Activated T-helper 17 cell treated with anti-CD3 and anti-CD28 coated beads, Interleukin-2, amount 50 U/mL, for 72 hours (primary cell): ENCODE measurements around the gene SLFNL1. TPM values are rescaled to one million over a fixed set of nuclear protein-coding genes. Genes with fewer than 3 reads are reported as not detected.
A peak's percentile ranks its signal among the peaks of the same experiment; 100 is the strongest.

Source experiments
- ATAC-seq: fragments of 150-1000 bp; cut with Tn5 transposase; replicated peaks from 2 replicates; pipeline ENCODE4 v1.10.0; 2021; ENCODE audit warnings: mild to moderate bottlenecking, moderate library complexity
- H3K27ac Mint-ChIP-seq: one replicate; pipeline ENCODE4 v1.8.0; 2022; ENCODE audit warnings: mixed read lengths
- H3K27me3 Mint-ChIP-seq: one replicate; pipeline ENCODE4 v1.8.0; 2022; ENCODE audit warnings: mixed read lengths
- H3K36me3 Mint-ChIP-seq: one replicate; pipeline ENCODE4 v1.8.0; 2022; ENCODE audit warnings: low read depth, mild to moderate bottlenecking, mixed read lengths
- H3K4me1 Mint-ChIP-seq: one replicate; pipeline ENCODE4 v1.8.0; 2022; ENCODE audit warnings: mixed read lengths
- H3K4me3 Mint-ChIP-seq: one replicate; pipeline ENCODE4 v1.8.0; 2022; ENCODE audit warnings: mild to moderate bottlenecking, mixed read lengths
- H3K9me3 Mint-ChIP-seq: one replicate; pipeline ENCODE4 v1.8.0; 2022; ENCODE audit warnings: mixed read lengths
- total RNA-seq, 2 donors: library from RNA; stranded (reverse); gene quantifications; one replicate each; pipeline ENCODE4 v1.2.3, GENCODE V29; 2022

Gene SLFNL1
- total RNA-seq, 2 donors from 2014 or later: 0.13 to 0.32 TPM

GRCh38 chr1:41028034-41028642, 6.6 kb upstream of the SLFNL1 start:
- Mint-ChIP-seq H3K4me1 (peaks cover 4% of the 10 kb centered on the region), H3K36me3 (peaks cover 43% of the 10 kb centered on the region), H3K27me3 (no peaks in the 10 kb centered on the region), H3K27ac (no peak overlapping the region), H3K4me3 (no peak overlapping the region), H3K9me3 (no peaks in the 10 kb centered on the region)
- no peak for ATAC-seq

GRCh38 chr1:41025979-41026819, 4.7 kb upstream of the SLFNL1 start:
- Mint-ChIP-seq H3K36me3 (peaks cover 39% of the 10 kb centered on the region), H3K27ac (peak overlapping the region; percentile 81), H3K27me3 (no peaks in the 10 kb centered on the region), H3K4me3 (no peak overlapping the region), H3K4me1 (peaks cover 4% of the 10 kb centered on the region), H3K9me3 (no peaks in the 10 kb centered on the region)
- no peak for ATAC-seq

DNA sequence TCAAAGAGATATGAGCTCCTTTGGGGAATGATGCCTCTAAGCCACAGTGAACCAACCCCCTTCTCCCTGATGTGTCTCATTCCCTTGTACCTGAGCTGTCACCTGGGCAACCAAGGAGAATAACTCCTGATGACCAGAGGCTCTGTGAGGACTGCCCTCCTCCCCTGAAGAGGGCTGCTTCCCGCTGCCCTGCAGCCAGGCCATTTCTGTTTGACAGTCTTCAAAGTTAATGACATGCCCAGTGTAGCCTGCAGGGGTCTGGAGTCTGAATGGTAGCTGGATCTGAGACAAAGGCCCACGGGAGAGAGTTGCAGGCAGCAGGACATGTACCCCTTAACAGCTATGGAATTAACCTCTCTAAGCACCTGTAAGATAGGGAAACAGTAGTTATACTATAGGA, 3.4 kb upstream of the SLFNL1 start:
- no peak overlapping the region for H3K27ac Mint-ChIP-seq
- H3K4me3 Mint-ChIP-seq: no peak overlapping the region
- peaks cover 27% of the 10 kb centered on the region for H3K36me3 Mint-ChIP-seq
- no peaks in the 10 kb centered on the region for H3K9me3 Mint-ChIP-seq
- peaks cover 4% of the 10 kb centered on the region for H3K4me1 Mint-ChIP-seq
- no peak for ATAC-seq
- no peaks in the 10 kb centered on the region for H3K27me3 Mint-ChIP-seq

- Mint-ChIP-seq H3K9me3 (no peaks in the 10 kb centered on the region), H3K27ac (peak overlapping the region; percentile 63), H3K4me1 (peaks cover 4% of the 10 kb centered on the region), H3K4me3 (no peak overlapping the region), H3K36me3 (peaks cover 30% of the 10 kb centered on the region), H3K27me3 (no peaks in the 10 kb centered on the region)
- ATAC-seq: no peak
These were observed 1.9 kb upstream of the SLFNL1 start for GRCh38 chr1:41023279-41023990.

DNA sequence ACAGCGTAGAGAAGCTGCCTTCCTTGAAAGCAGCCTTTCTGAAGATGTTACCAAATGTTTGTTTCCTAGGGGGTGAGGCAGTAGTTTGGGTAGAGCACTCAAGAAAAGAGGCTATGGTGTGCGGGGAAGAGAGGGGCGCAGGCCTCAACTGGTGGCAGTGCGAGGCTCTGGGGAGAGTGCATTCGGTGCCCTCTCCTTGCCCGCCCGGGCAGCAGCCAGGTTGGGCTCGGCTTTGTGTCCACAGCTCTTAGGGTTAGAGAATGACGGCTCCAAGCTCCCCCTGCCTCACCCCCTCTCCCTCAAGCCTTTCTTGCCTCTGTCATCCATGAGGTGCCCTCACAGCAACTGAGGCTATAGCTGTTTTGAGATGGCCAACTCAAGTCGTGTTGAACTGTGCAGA, 899 bp upstream of the SLFNL1 start:
- Mint-ChIP-seq H3K4me3 (no peak overlapping the region), H3K36me3 (peaks cover 26% of the 10 kb centered on the region), H3K9me3 (no peaks in the 10 kb centered on the region), H3K27me3 (no peaks in the 10 kb centered on the region), H3K27ac (no peak overlapping the region), H3K4me1 (peaks cover 4% of the 10 kb centered on the region)
- ATAC-seq: no peak

DNA sequence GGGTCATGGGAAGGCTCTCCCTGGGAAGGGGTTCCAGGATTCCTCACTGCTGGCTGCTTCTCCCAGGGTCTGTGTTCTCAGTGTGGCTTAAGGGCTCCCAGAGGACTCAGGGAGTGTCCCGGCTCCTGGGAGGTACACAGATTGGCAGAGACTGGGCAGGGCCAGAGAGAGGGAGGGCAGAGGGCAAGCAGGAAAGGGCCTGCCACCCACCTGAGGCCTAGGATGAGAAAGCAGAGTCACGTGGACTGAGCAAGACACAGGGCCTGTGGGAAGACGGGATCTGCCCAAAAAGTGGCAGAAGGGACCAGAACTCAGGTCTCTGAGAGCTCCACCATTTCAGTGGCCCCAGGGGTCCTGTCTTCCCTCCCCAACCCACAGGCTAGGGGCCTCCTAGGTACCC, 871 bp downstream of the SLFNL1 start:
- Mint-ChIP-seq H3K27ac (no peak overlapping the region), H3K4me3 (no peak overlapping the region), H3K27me3 (no peaks in the 10 kb centered on the region), H3K9me3 (no peaks in the 10 kb centered on the region), H3K36me3 (peaks cover 32% of the 10 kb centered on the region), H3K4me1 (no peaks in the 10 kb centered on the region)
- no peak for ATAC-seq

GRCh38 chr1:41020109-41020576, 1.4 kb downstream of the SLFNL1 start:
- H3K4me1 Mint-ChIP-seq: no peaks in the 10 kb centered on the region

GRCh38 chr1:41019353-41019745, 2.2 kb downstream of the SLFNL1 start:
- H3K9me3 Mint-ChIP-seq: no peaks in the 10 kb centered on the region

More at GRCh38 chr1:41020109-41020576, 1.4 kb downstream of the SLFNL1 start:
- ATAC-seq: no peak
- Mint-ChIP-seq H3K4me3 (no peak overlapping the region), H3K9me3 (no peaks in the 10 kb centered on the region), H3K27me3 (no peaks in the 10 kb centered on the region), H3K27ac (no peak overlapping the region), H3K36me3 (peaks cover 33% of the 10 kb centered on the region)

DNA sequence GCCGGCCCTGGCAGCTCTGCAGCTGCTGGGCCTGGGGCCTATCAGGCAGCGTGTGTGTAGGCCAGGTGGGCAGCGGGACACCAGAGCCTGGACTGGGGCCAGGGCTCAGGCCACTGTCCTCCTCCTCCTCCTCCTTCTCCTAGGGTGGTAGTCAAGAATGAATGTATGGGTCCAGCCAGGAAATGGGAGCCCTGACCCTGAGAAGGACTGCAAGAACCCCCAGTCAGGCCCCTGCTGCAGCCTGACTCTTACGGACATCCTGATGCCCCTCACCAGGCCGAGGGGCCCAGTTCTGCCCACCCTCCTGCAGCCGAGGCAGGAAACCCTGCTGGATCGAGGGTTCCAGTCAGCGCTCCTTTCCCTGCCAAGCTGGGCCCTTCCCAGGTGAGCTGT, 3.5 kb downstream of the SLFNL1 start:
- ATAC-seq: no peak
- H3K4me1 Mint-ChIP-seq: no peaks in the 10 kb centered on the region

More at GRCh38 chr1:41019353-41019745, 2.2 kb downstream of the SLFNL1 start:
- H3K4me3 Mint-ChIP-seq: no peak overlapping the region
- peaks cover 41% of the 10 kb centered on the region for H3K36me3 Mint-ChIP-seq
- peak overlapping the region; percentile 58 for H3K27ac Mint-ChIP-seq
- H3K4me1 Mint-ChIP-seq: no peaks in the 10 kb centered on the region
- H3K27me3 Mint-ChIP-seq: no peaks in the 10 kb centered on the region
- ATAC-seq: no peak

DNA sequence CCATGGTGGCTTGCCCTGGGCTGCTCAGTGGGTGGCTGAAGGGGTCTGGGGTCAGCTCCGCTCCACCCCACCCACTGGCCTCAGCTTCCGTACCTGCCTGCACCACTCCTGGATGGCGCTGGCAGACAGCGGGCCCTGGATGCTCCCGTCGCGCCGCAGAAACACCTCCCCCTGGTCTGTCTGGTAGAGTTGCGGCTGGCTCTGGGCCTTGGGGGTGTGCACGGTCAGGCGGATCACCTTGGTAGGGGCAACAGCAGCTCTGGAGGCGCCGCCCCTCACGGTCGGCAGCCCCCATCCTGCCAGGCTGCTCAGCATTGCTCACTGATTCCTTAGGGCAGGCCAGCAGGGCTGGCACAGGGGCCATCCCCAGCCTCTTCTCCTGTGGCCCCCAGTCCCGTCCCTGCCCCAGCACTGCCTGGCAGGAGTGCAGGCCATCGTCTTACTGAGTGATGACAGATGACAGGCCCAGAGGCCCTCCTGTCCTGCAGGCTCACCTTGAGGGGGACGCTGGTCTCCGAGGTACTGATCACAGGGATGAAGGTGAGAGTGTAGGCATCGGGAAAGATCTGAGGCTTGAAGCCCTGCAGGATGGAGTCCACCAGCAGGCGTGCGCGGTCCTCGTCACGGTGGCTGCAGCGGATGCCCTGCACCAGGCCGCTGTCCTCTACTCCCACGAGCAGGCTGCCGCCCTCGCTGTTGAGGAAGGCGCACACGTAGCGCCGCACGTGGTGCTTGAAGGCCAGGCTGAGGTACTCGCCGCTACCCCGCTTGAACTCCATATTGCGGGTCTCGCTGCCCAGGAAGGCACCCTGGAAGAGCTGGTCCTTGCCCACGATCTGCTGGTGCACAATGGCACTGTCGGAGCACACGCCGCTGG, 4.1 kb downstream of the SLFNL1 start:
- Mint-ChIP-seq H3K9me3 (no peaks in the 10 kb centered on the region), H3K4me3 (no peak overlapping the region), H3K4me1 (no peaks in the 10 kb centered on the region), H3K36me3 (peaks cover 58% of the 10 kb centered on the region), H3K27me3 (no peaks in the 10 kb centered on the region), H3K27ac (no peak overlapping the region)
- ATAC-seq: no peak

More for the DNA sequence above, 3.5 kb downstream of the SLFNL1 start:
- Mint-ChIP-seq H3K9me3 (no peaks in the 10 kb centered on the region), H3K27me3 (no peaks in the 10 kb centered on the region), H3K36me3 (peaks cover 52% of the 10 kb centered on the region), H3K27ac (no peak overlapping the region), H3K4me3 (no peak overlapping the region)

- no peak overlapping the region for H3K4me3 Mint-ChIP-seq
These were observed 5.5 kb downstream of the SLFNL1 start for GRCh38 chr1:41015897-41016470.

DNA sequence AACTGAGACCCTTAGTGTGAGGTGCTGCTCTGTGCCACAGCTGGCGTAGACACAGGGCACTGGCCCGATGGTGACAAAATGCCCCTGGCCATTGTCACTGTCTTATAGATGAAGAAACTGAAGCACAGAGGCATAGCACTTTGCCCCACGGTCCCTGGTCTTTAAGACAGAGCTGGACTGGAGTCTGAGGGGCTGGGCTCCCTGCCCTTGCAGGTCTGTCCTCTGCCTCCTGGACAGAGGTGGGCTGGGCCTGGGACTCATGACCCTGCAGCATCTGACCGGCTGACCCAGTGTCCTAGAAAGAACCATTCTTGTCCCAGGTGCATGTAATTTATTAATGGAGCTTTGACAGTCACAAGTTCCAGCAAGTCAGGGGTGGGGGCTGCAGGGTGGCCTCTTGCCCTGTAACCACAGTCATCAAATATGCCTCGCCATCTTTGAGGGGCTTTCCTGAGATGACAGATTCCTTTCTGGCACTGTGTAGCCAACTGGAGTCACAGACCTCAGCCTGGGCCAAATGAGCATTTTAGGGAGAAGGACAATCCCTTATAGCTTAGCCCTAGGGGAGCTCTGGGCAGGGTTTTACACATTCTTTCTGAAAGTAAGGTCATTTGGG, 6.1 kb downstream of the SLFNL1 start:
- Mint-ChIP-seq H3K36me3 (peaks cover 78% of the 10 kb centered on the region), H3K4me3 (no peak overlapping the region), H3K9me3 (no peaks in the 10 kb centered on the region), H3K27me3 (no peaks in the 10 kb centered on the region), H3K27ac (peak overlapping the region; percentile 36), H3K4me1 (no peaks in the 10 kb centered on the region)
- no peak for ATAC-seq

More at GRCh38 chr1:41015897-41016470, 5.5 kb downstream of the SLFNL1 start:
- Mint-ChIP-seq H3K4me1 (no peaks in the 10 kb centered on the region), H3K36me3 (peaks cover 72% of the 10 kb centered on the region), H3K9me3 (no peaks in the 10 kb centered on the region), H3K27ac (no peak overlapping the region), H3K27me3 (no peaks in the 10 kb centered on the region)
- no peak for ATAC-seq

- no peaks in the 10 kb centered on the region for H3K27me3 Mint-ChIP-seq
- H3K4me3 Mint-ChIP-seq: no peak overlapping the region
- H3K4me1 Mint-ChIP-seq: no peaks in the 10 kb centered on the region
- H3K9me3 Mint-ChIP-seq: no peaks in the 10 kb centered on the region
- peaks cover 83% of the 10 kb centered on the region for H3K36me3 Mint-ChIP-seq
- peak overlapping the region; percentile 36 for H3K27ac Mint-ChIP-seq
- ATAC-seq: no peak
These were observed 6.7 kb downstream of the SLFNL1 start for GRCh38 chr1:41014871-41015270.
